NCI-H526 treated with DMSO at 0.1 percent for 48 hours (cell line): ENCODE data around the gene SCYL1.

Source experiments
- DNase-seq: peaks from one replicate; lab custom pipeline; 2025; lab: John Stamatoyannopoulos, UW

Gene SCYL1

GRCh38 chr11:65569164-65569972 lies 44.5 kb downstream of the SCYL1 start:
- DNase-seq = no peak

GRCh38 chr11:65569973-65570918 lies 45.4 kb downstream of the SCYL1 start, which contains the start of gene ZNRD2:
ZNRD2 (plus strand) TSS chr11:65570477; CDS start chr11:65570492, 15 bp downstream.
- DNase-seq = peak; percentile 93

- DNase-seq = no peak
Observed at GRCh38 chr11:65571420-65571819, 46.5 kb downstream of the SCYL1 start.

GRCh38 chr11:65571940-65572339 lies 47.1 kb downstream of the SCYL1 start:
- DNase-seq = peak; percentile 41

- DNase-seq = peak; percentile 68
Observed at GRCh38 chr11:65572356-65573051, 47.6 kb downstream of the SCYL1 start, which contains the start of gene FAM89B. FAM89B (plus strand) TSS chr11:65572538; CDS start chr11:65572670, 132 bp downstream.

GRCh38 chr11:65573391-65574079 lies 48.7 kb downstream of the SCYL1 start:
- DNase-seq = no peak

- DNase-seq = peak; percentile 66
Observed at GRCh38 chr11:65574109-65574810, 49.4 kb downstream of the SCYL1 start.

- DNase-seq = no peak
Observed at GRCh38 chr11:65574811-65575567, 50.1 kb downstream of the SCYL1 start.

- no peak for DNase-seq
Observed at GRCh38 chr11:65575568-65576231, 50.8 kb downstream of the SCYL1 start, which contains the start of gene EHBP1L1. EHBP1L1 (plus strand) TSS chr11:65576053; CDS start chr11:65576303, 250 bp downstream.

- no peak for DNase-seq
Observed at GRCh38 chr11:65576232-65576866, 51.5 kb downstream of the SCYL1 start.

GRCh38 chr11:65576867-65577755 lies 52.2 kb downstream of the SCYL1 start:
- DNase-seq = no peak

- DNase-seq = no peak
Observed at GRCh38 chr11:65577756-65578109, 52.9 kb downstream of the SCYL1 start.

- DNase-seq = no peak
Observed at GRCh38 chr11:65578134-65578533, 53.3 kb downstream of the SCYL1 start.

GRCh38 chr11:65578667-65579066 lies 53.8 kb downstream of the SCYL1 start:
- no peak for DNase-seq

GRCh38 chr11:65579291-65579690 lies 54.4 kb downstream of the SCYL1 start:
- DNase-seq = no peak

GRCh38 chr11:65580031-65580692 lies 55.3 kb downstream of the SCYL1 start:
- no peak for DNase-seq

- DNase-seq = no peak
Observed at GRCh38 chr11:65580756-65581155, 55.9 kb downstream of the SCYL1 start.
